Activated naive CD4-positive, alpha-beta T cell treated with anti-CD3 and anti-CD28 coated beads, Interleukin-2, amount 10 ng/mL, durations not matched to agents 7 days and 5 days (primary cell): Measurements from ENCODE around the gene CDH1.
"Not testable (repeated sequence)": the region's sequence is repeated elsewhere in the genome, so short reads cannot be mapped to it uniquely, and the experiment has no call there.

Experiments
- CTCF ChIA-PET: fragments of 350-600 bp; sonication (Branson Sonifier 250); formaldehyde crosslinking; loops from one replicate; lab custom pipeline; 2021; ENCODE audit warnings: antibody characterized with exemption; lab: Charles Lee
- DNase-seq: peaks from one replicate; pipeline ENCODE4 v3.0.0-alpha.2; 2020
- H3K27ac Mint-ChIP-seq: one replicate; pipeline ENCODE4 v1.8.0; 2021; ENCODE audit warnings: mild to moderate bottlenecking, moderate library complexity, mixed read lengths
- H3K27me3 Mint-ChIP-seq: one replicate; pipeline ENCODE4 v1.8.0; 2021; ENCODE audit warnings: mild to moderate bottlenecking, mixed read lengths
- H3K36me3 Mint-ChIP-seq: one replicate; pipeline ENCODE4 v1.8.0; 2021; ENCODE audit warnings: mixed read lengths
- H3K4me1 Mint-ChIP-seq: one replicate; pipeline ENCODE4 v1.8.0; 2021; ENCODE audit warnings: mixed read lengths
- H3K4me3 Mint-ChIP-seq: one replicate; pipeline ENCODE4 v1.8.0; 2021; ENCODE audit warnings: mild to moderate bottlenecking, moderate library complexity, mixed read lengths
- H3K9me3 Mint-ChIP-seq: one replicate; pipeline ENCODE4 v1.8.0; 2021; ENCODE audit warnings: mixed read lengths

The CDH1 gene

GRCh38 chr16:68800257-68800875 is 63.3 kb downstream of the CDH1 start:
- H3K27me3 Mint-ChIP-seq, result no peaks in the 10 kb centered on the region
- peak; percentile 66 for DNase-seq
- CTCF ChIA-PET, result interaction anchor here (0.6 to 2.7 kb wide), 20 partner anchors 9 to 865 kb away, joined by 3 to 23 read pairs (median 4); no protein-coding TSS in a partner anchor
- no peaks in the 10 kb centered on the region for H3K9me3 Mint-ChIP-seq
- H3K4me3 Mint-ChIP-seq, result no peak overlapping the region
- H3K36me3 Mint-ChIP-seq, result no peaks in the 10 kb centered on the region
- no peaks in the 10 kb centered on the region for H3K4me1 Mint-ChIP-seq
- no peak overlapping the region for H3K27ac Mint-ChIP-seq

DNA sequence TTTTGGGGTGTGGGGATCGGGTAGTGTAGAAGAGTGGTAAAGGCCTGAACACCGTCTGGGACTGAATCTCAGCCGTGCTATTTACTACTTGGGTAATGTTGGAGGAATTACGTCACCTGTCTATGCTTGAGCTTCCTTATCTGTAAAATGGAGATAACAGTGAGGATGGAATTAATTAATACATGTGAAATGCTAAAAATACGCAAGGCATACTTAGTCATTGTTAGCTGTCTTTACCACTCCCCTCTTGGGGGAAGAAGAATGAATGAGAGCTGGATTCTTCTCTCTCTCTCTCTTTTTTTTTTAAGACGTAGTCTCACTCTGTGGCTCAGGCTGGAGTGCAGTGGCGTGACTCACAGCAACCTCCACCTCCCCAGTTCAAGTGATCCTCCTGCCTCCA is 65.1 kb downstream of the CDH1 start:
- H3K27ac Mint-ChIP-seq, result no peak overlapping the region
- CTCF ChIA-PET, result interaction anchor here (0.6 to 0.9 kb wide), 2 partner anchors 52 to 238 kb away, joined by 3 to 4 read pairs; no protein-coding TSS in a partner anchor
- H3K27me3 Mint-ChIP-seq, result no peaks in the 10 kb centered on the region
- DNase-seq, result no peak
- H3K36me3 Mint-ChIP-seq, result no peaks in the 10 kb centered on the region
- no peaks in the 10 kb centered on the region for H3K9me3 Mint-ChIP-seq
- no peak overlapping the region for H3K4me3 Mint-ChIP-seq
- H3K4me1 Mint-ChIP-seq, result no peaks in the 10 kb centered on the region

DNA sequence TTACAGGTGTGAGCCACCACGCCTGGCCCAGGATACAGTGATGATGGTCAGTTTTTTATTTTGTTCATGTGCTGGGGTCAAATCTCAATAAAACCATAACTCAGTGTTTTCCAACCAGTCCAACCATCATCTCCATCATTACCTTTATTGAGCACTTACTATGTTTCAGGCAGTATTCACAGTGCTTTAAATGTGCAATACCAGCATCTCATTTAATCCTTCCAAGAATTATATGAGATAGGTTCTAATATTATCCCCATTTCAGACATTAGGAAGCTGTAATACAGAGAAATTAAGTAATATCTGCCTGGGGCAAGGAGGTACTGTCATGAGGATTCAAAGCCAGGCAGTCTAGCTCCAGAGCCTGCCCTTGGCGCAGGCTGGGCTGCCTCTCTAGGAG is 69.3 kb downstream of the CDH1 start:
- no peak for DNase-seq
- Mint-ChIP-seq H3K4me1 (no peaks in the 10 kb centered on the region), H3K9me3 (no peaks in the 10 kb centered on the region), H3K27me3 (no peaks in the 10 kb centered on the region), H3K36me3 (no peaks in the 10 kb centered on the region), H3K27ac (no peak overlapping the region), H3K4me3 (no peak overlapping the region)
- CTCF ChIA-PET, result interaction anchor here (1.0 kb wide), 1 partner anchor 277 kb away, joined by 3 read pairs; no protein-coding TSS in a partner anchor

DNA sequence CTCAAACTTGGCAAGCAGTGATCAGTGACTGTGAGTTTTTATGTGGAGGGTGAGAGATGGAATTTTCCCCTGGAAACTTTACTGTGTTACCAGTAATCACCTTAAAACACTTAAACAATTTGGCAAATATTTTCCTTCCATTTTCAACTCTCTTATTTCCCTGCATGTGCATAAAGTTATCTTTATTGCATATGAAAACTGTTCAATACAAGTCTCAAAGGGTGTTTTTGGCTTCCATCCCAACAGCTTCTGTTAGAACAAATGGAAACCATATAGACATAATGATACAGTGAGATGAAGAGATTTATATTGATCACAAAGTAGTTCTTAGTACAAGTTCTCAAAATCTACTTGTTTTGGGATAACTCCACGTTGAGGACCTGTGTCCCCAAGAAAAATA is 69.9 kb downstream of the CDH1 start:
- no peak overlapping the region for H3K4me3 Mint-ChIP-seq
- H3K36me3 Mint-ChIP-seq, result no peaks in the 10 kb centered on the region
- DNase-seq, result no peak
- H3K27me3 Mint-ChIP-seq, result no peaks in the 10 kb centered on the region
- no peaks in the 10 kb centered on the region for H3K9me3 Mint-ChIP-seq
- no peak overlapping the region for H3K27ac Mint-ChIP-seq
- no peaks in the 10 kb centered on the region for H3K4me1 Mint-ChIP-seq
- CTCF ChIA-PET, result interaction anchor here (1.0 to 1.8 kb wide), 2 partner anchors 8 to 278 kb away, joined by 3 to 4 read pairs; no protein-coding TSS in a partner anchor

DNA sequence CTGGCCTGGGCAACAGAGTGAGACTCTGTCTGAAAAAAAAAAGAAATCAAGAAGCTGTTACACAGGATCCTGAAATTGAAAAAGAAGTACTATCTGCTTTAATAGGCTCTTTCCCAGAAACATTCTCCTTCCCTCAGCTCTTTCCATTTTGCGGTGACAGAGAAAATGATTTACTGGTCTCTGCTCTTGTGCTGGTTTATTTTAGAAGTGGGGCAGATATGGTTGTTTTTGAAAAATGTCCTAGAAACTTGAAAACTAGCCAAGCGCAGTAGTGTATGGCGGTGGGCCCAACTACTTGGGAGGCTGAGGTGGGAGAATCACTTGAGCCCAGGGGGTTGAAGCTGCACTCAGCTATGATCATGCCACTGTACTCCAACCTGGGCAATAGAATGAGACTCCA is 77.4 kb downstream of the CDH1 start:
- CTCF ChIA-PET, result no interaction called here
- H3K36me3 Mint-ChIP-seq, result no peaks in the 10 kb centered on the region
- DNase-seq, result no peak
- peaks cover 2% of the 10 kb centered on the region for H3K9me3 Mint-ChIP-seq
- H3K4me3 Mint-ChIP-seq, result no peak overlapping the region
- H3K4me1 Mint-ChIP-seq, result no peaks in the 10 kb centered on the region
- no peak overlapping the region for H3K27ac Mint-ChIP-seq
- peaks cover 4% of the 10 kb centered on the region for H3K27me3 Mint-ChIP-seq

DNA sequence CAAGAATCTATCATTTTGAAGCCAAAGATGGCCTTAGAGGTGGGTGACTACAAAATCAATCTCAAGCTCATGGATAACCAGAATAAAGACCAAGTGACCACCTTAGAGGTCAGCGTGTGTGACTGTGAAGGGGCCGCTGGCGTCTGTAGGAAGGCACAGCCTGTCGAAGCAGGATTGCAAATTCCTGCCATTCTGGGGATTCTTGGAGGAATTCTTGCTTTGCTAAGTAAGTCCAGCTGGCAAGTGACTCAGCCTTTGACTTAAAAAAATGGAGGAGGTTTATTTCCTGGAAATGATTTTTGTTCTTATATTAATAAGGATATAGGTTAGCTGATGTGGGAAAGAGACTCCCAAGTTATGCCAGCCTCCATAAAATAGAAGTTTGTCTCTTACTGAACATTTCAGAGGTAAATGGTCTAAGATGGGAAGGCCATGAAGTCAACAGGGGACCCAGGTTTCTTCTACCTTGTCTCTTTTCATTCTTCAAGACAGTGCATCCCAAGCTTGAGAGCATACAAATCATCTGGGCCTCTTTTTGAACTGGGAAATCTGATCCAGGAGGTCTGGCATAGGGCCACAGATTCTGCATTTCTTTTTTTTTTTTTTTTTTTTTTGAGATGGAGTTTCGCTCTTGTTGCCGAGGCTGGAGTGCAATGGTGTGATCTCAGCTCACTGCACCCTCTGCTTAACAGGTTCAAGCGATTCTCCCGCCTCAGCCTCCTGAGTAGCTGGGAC is 86.5 kb downstream of the CDH1 start:
- Mint-ChIP-seq H3K27ac (no peak overlapping the region), H3K4me1 (no peaks in the 10 kb centered on the region), H3K9me3 (no peaks in the 10 kb centered on the region), H3K27me3 (peaks cover 6% of the 10 kb centered on the region), H3K36me3 (no peaks in the 10 kb centered on the region), H3K4me3 (no peak overlapping the region)
- CTCF ChIA-PET, result interaction anchor here (0.6 kb wide), 1 partner anchor 23 kb away, joined by 4 read pairs; no protein-coding TSS in a partner anchor
- DNase-seq, result no peak

DNA sequence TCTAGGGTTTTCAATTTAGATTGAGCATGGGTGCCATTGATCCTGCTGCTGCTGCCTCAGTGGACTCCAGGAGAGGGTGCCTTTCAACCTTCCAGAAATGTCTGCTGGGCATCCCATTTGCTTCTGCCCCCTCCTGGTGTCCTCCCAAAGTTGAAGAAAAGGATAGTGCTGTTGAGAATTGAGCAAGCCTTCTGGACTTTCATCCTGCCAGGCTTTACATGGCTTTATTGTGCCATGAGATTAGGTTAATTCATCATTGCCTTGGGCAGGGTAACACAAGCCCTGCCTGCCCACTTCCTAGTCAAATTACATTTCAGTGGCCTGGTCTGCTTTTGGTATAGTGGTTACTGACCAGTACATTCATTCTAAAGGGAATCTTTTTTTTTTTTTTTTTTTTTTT is 88.3 kb downstream of the CDH1 start:
- H3K4me1 Mint-ChIP-seq, result no peaks in the 10 kb centered on the region
- peaks cover 6% of the 10 kb centered on the region for H3K27me3 Mint-ChIP-seq
- CTCF ChIA-PET, result no interaction called here
- H3K27ac Mint-ChIP-seq, result no peak overlapping the region
- H3K9me3 Mint-ChIP-seq, result no peaks in the 10 kb centered on the region
- no peak for DNase-seq
- no peak overlapping the region for H3K4me3 Mint-ChIP-seq
- H3K36me3 Mint-ChIP-seq, result no peaks in the 10 kb centered on the region

DNA sequence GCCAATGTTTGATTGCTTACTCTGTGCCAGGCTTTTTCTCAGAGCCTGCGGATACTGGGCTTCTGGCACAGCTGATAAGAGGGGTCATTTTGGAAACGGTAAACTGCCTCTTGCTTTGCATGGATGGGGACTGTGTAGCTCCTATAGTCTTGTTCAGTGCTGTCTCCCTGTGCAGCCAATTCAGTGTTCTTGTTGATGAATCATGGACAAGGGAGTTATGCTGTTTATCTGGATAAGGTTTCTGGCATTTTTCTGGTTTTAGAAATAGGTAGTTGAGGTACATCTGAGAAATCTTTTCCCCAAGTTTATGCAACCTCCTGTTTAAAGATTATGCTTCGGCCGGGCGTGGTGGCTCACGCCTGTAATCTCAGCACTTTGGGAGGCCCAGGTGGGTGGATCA is 89.6 kb downstream of the CDH1 start:
- peaks cover 6% of the 10 kb centered on the region for H3K27me3 Mint-ChIP-seq
- no peak overlapping the region for H3K27ac Mint-ChIP-seq
- no peak for DNase-seq
- H3K36me3 Mint-ChIP-seq, result no peaks in the 10 kb centered on the region
- H3K9me3 Mint-ChIP-seq, result no peaks in the 10 kb centered on the region
- CTCF ChIA-PET, result no interaction called here
- no peak overlapping the region for H3K4me3 Mint-ChIP-seq
- H3K4me1 Mint-ChIP-seq, result no peaks in the 10 kb centered on the region

GRCh38 chr16:68833251-68833650 is 96.2 kb downstream of the CDH1 start:
- H3K27ac Mint-ChIP-seq, result no peak overlapping the region
- CTCF ChIA-PET, result interaction anchor here (0.7 to 1.6 kb wide), 2 partner anchors 14 to 177 kb away, joined by 5 read pairs; no protein-coding TSS in a partner anchor
- H3K9me3 Mint-ChIP-seq, result no peaks in the 10 kb centered on the region
- no peaks in the 10 kb centered on the region for H3K4me1 Mint-ChIP-seq
- H3K27me3 Mint-ChIP-seq, result peaks cover 9% of the 10 kb centered on the region
- H3K4me3 Mint-ChIP-seq, result no peak overlapping the region
- no peaks in the 10 kb centered on the region for H3K36me3 Mint-ChIP-seq
- no peak for DNase-seq

GRCh38 chr16:68834550-68834949 is 97.5 kb downstream of the CDH1 start:
- Mint-ChIP-seq H3K36me3 (no peaks in the 10 kb centered on the region), H3K9me3 (no peaks in the 10 kb centered on the region), H3K4me1 (no peaks in the 10 kb centered on the region), H3K27ac (no peak overlapping the region), H3K4me3 (no peak overlapping the region), H3K27me3 (peaks cover 8% of the 10 kb centered on the region)
- CTCF ChIA-PET, result interaction anchor here (0.6 to 1.6 kb wide), 3 partner anchors 13 to 243 kb away, joined by 3 to 5 read pairs (median 3); no protein-coding TSS in a partner anchor
- DNase-seq, result no peak

- DNase-seq, result no peak
- Mint-ChIP-seq H3K27ac (no peak overlapping the region), H3K9me3 (no peaks in the 10 kb centered on the region), H3K4me1 (no peaks in the 10 kb centered on the region), H3K36me3 (no peaks in the 10 kb centered on the region), H3K4me3 (no peak overlapping the region), H3K27me3 (peaks cover 8% of the 10 kb centered on the region)
- CTCF ChIA-PET, result no interaction called here
These were observed 98.9 kb downstream of the CDH1 start for GRCh38 chr16:68835970-68836369.

- peaks cover 15% of the 10 kb centered on the region for H3K4me1 Mint-ChIP-seq
- H3K4me3 Mint-ChIP-seq, result no peak overlapping the region
- DNase-seq, result no peak
- H3K27me3 Mint-ChIP-seq, result peaks cover 4% of the 10 kb centered on the region
- CTCF ChIA-PET, result interaction anchor here (0.5 to 1.2 kb wide), 2 partner anchors 136 to 138 kb away, joined by 3 read pairs; no protein-coding TSS in a partner anchor
- no peaks in the 10 kb centered on the region for H3K9me3 Mint-ChIP-seq
- no peak overlapping the region for H3K27ac Mint-ChIP-seq
- no peaks in the 10 kb centered on the region for H3K36me3 Mint-ChIP-seq
These were observed 102.7 kb downstream of the CDH1 start for GRCh38 chr16:68839831-68840230.

DNA sequence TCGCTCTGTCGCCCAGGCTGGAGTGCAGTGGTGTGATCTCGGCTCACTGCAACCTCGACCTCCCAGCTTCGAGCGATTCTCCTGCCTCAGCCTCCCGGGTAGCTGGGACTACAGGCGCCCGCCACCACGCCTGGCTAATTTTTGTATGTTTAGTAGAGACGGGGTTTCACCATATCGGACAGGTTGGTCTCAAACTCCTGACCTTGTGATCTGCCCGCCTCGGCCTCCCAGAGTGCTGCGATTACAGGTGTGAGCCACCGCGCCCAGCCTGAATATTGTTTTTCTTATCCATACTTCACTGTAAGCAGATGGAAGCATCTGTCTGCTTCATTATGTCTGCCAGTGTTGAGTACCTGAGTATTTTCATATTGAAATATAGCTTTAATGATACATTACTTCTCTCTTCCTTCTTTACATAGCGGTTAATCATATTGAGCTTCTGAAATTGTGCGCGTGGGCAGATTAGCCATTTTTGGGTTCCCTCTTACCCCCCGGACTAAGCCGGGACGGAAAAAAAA is 105.9 kb downstream of the CDH1 start:
- not testable (repeated sequence) for H3K27me3 Mint-ChIP-seq, H3K36me3 Mint-ChIP-seq, H3K9me3 Mint-ChIP-seq, DNase-seq
- CTCF ChIA-PET, result interaction anchor here (0.6 to 2.9 kb wide), 4 partner anchors 90 to 314 kb away, joined by 3 to 12 read pairs (median 4); no protein-coding TSS in a partner anchor
- H3K4me1 Mint-ChIP-seq, result peaks cover 37% of the 10 kb centered on the region
- H3K27ac Mint-ChIP-seq, result peak overlapping the region; percentile 89
- H3K4me3 Mint-ChIP-seq, result peak overlapping the region; percentile 97

GRCh38 chr16:68843482-68844210 is 106.6 kb downstream of the CDH1 start, which contains the start of gene TANGO6:
Gene TANGO6, plus strand, starts transcription at chr16:68843531. Its CDS starts 87 bp downstream, at chr16:68843618.
- Mint-ChIP-seq H3K27ac (peak within 1 kb of the TSS; percentile 89), H3K9me3 (no peaks in the 10 kb centered on the region), H3K27me3 (no peaks in the 10 kb centered on the region), H3K4me1 (peaks cover 38% of the 10 kb centered on the region), H3K4me3 (peak within 1 kb of the TSS; percentile 97), H3K36me3 (peaks cover 5% of the 10 kb centered on the region)
- peak; percentile 93 for DNase-seq
- CTCF ChIA-PET, result interaction anchor here (0.6 to 2.9 kb wide), 4 partner anchors 91 to 315 kb away, joined by 3 to 12 read pairs (median 4); no protein-coding TSS in a partner anchor
